Body of pancreas (tissue), 4 donors: ENCODE data around the gene CDH11.

Experiments
- POLR2A ChIP-seq, 3 donors: fragments of 450-650 bp; IDR thresholded peaks; one replicate each; pipeline ENCODE4 v1.6.1; 2016; ENCODE audit warnings: antibody characterized with exemption in 3 of 3, mild to moderate bottlenecking in 2 of 3
- TF ChIP-seq, protein P1 (sequence below), 7 experiments: fragments of 450-650 bp in 4 of 7; fragments of 200-600 bp in 3 of 7; sonication (generic) in 3 of 7; IDR thresholded peaks; one replicate each; pipeline ENCODE4 v1.5.1; 2016 to 2019; ENCODE audit warnings: antibody characterized with exemption in 7 of 7

DNA sequence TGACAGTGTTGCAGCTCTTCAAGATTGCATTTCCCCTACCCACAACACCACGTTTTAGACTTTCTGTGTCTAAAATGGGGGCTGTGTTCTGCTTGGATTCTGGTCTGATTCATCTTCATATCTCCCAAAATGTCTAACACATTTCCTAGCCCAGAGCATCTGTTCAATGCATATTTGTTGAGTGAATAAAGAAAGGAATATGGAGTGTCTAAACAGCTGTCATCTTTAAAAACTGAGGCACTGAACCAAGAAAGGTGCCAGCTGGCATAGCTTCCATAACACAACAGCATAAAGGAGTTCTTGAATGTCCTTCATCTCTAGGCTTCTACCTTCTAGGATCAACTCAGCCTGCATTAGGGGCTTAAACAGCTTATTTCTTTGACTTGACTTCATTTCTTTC lies 67.4 kb downstream of the CDH11 start:
- no peak for TF ChIP-seq POLR2A (IDR thresholded peaks at IDR 0.05)
- TF ChIP-seq, protein P1, sequence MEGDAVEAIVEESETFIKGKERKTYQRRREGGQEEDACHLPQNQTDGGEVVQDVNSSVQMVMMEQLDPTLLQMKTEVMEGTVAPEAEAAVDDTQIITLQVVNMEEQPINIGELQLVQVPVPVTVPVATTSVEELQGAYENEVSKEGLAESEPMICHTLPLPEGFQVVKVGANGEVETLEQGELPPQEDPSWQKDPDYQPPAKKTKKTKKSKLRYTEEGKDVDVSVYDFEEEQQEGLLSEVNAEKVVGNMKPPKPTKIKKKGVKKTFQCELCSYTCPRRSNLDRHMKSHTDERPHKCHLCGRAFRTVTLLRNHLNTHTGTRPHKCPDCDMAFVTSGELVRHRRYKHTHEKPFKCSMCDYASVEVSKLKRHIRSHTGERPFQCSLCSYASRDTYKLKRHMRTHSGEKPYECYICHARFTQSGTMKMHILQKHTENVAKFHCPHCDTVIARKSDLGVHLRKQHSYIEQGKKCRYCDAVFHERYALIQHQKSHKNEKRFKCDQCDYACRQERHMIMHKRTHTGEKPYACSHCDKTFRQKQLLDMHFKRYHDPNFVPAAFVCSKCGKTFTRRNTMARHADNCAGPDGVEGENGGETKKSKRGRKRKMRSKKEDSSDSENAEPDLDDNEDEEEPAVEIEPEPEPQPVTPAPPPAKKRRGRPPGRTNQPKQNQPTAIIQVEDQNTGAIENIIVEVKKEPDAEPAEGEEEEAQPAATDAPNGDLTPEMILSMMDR (IDR thresholded peaks at IDR 0.05), result no peak
